Colonic mucosa (tissue), 4 donors: ENCODE results near the gene RFX2. TPM values are rescaled to one million over a fixed set of nuclear protein-coding genes. Genes with fewer than 3 reads are reported as not detected.

Source experiments
- DNase-seq: peaks from one replicate; pipeline ENCODE4 v3.0.0-alpha.2; 2020
- H3K27ac ChIP-seq: fragments of 200-600 bp; one replicate; pipeline ENCODE4 v1.8.0; 2021
- H3K27me3 ChIP-seq: fragments of 200-600 bp; one replicate; pipeline ENCODE4 v1.8.0; 2021
- H3K36me3 ChIP-seq: fragments of 200-600 bp; one replicate; pipeline ENCODE4 v1.8.0; 2021
- H3K4me1 ChIP-seq: fragments of 200-600 bp; one replicate; pipeline ENCODE4 v1.8.0; 2021; ENCODE audit warnings: mild to moderate bottlenecking
- H3K4me3 ChIP-seq: fragments of 200-600 bp; one replicate; pipeline ENCODE4 v1.8.0; 2021
- H3K9ac ChIP-seq, 2 donors: one replicate each; pipeline ENCODE4 v1.7.0; 2013; ENCODE audit warnings: control low read depth in 2 of 2, low read depth in 2 of 2, low read length in 2 of 2
- H3K9me3 ChIP-seq: fragments of 200-600 bp; one replicate; pipeline ENCODE4 v1.8.0; 2021
- CTCF ChIP-seq: fragments of 200-600 bp; IDR thresholded peaks from one replicate; pipeline ENCODE4 v1.8.0; 2022; ENCODE audit warnings: antibody characterized with exemption, mild to moderate bottlenecking
- intact Hi-C: fragments of 100-400 bp; cut with DNase I; formaldehyde crosslinking; loops from one replicate; pipeline ENCODE4 v1.14.1; 2022
- total RNA-seq, 2 donors: library from RNA; stranded (reverse); fragmentation: NEBNext Ultra II Directional in 1 of 2; extraction: Animal tissue kit (Norgen Biotek cat#: 25700) in 1 of 2; gene quantifications; one replicate each; pipeline ENCODE4 v1.2.1, GENCODE V29; 2021
- donor health status: healthy.
- donor health status: DM: no; HTN: no; CAD: no.
- donor health status: DM: no; HTN: no; CAD: no.

Gene RFX2
- total RNA-seq, 2 donors from 2014 or later = 6.2 to 7.3 TPM

- H3K9ac ChIP-seq = no peak overlapping the region
- H3K4me1 ChIP-seq = no peaks in the 10 kb centered on the region
- no peaks in the 10 kb centered on the region for H3K9me3 ChIP-seq
- H3K27me3 ChIP-seq = no peaks in the 10 kb centered on the region
- H3K36me3 ChIP-seq = no peaks in the 10 kb centered on the region
- DNase-seq = no peak
- no peak overlapping the region for H3K4me3 ChIP-seq
- no peak for TF ChIP-seq CTCF
- no peak overlapping the region for H3K27ac ChIP-seq
- intact Hi-C loops = no loop called here
Observed at GRCh38 chr19:6015841-6016545, 94.3 kb downstream of the RFX2 start.

GRCh38 chr19:6014551-6015135, 95.7 kb downstream of the RFX2 start:
- Histone ChIP-seq H3K4me3 (no peak overlapping the region), H3K9ac (no peak overlapping the region), H3K36me3 (no peaks in the 10 kb centered on the region), H3K27ac (no peak overlapping the region), H3K27me3 (no peaks in the 10 kb centered on the region), H3K9me3 (no peaks in the 10 kb centered on the region), H3K4me1 (no peaks in the 10 kb centered on the region)
- no peak for TF ChIP-seq CTCF
- intact Hi-C loops = no loop called here
- no peak for DNase-seq

GRCh38 chr19:6012426-6013170, 97.7 kb downstream of the RFX2 start:
- no peak for DNase-seq
- no peak for TF ChIP-seq CTCF
- Histone ChIP-seq H3K4me3 (no peak overlapping the region), H3K9me3 (no peaks in the 10 kb centered on the region), H3K27ac (no peak overlapping the region), H3K27me3 (no peaks in the 10 kb centered on the region), H3K9ac (no peak overlapping the region), H3K36me3 (no peaks in the 10 kb centered on the region), H3K4me1 (no peaks in the 10 kb centered on the region)
- intact Hi-C loops = no loop called here

- intact Hi-C loops = no loop called here
- H3K4me1 ChIP-seq = no peaks in the 10 kb centered on the region
- H3K9ac ChIP-seq = no peak overlapping the region
- H3K4me3 ChIP-seq = no peak overlapping the region
- no peaks in the 10 kb centered on the region for H3K27me3 ChIP-seq
- H3K27ac ChIP-seq = no peak overlapping the region
- H3K9me3 ChIP-seq = no peaks in the 10 kb centered on the region
- no peak for TF ChIP-seq CTCF
- H3K36me3 ChIP-seq = no peaks in the 10 kb centered on the region
- DNase-seq = no peak
Observed at GRCh38 chr19:6011794-6012193, 98.5 kb downstream of the RFX2 start.

GRCh38 chr19:6011206-6011605, 99.1 kb downstream of the RFX2 start:
- TF ChIP-seq CTCF = no peak
- Histone ChIP-seq H3K9me3 (no peaks in the 10 kb centered on the region), H3K9ac (no peak overlapping the region), H3K4me3 (no peak overlapping the region), H3K27ac (no peak overlapping the region), H3K36me3 (no peaks in the 10 kb centered on the region), H3K4me1 (no peaks in the 10 kb centered on the region), H3K27me3 (no peaks in the 10 kb centered on the region)
- intact Hi-C loops = no loop called here
- no peak for DNase-seq
